ENCODE data around the gene GRAMD1A. TPM values are rescaled to one million over a fixed set of nuclear protein-coding genes. Genes with fewer than 3 reads are reported as not detected.
A peak's percentile ranks its signal among the peaks of the same experiment; 100 is the strongest.

The GRAMD1A gene
- total and polyA plus RNA-seq, 9 of the 15 experiments (the other 6 are each of a cell fraction or from before 2014, with no cell fraction given), result 1.4 to 63.8 (median 38.5) TPM

DNA sequence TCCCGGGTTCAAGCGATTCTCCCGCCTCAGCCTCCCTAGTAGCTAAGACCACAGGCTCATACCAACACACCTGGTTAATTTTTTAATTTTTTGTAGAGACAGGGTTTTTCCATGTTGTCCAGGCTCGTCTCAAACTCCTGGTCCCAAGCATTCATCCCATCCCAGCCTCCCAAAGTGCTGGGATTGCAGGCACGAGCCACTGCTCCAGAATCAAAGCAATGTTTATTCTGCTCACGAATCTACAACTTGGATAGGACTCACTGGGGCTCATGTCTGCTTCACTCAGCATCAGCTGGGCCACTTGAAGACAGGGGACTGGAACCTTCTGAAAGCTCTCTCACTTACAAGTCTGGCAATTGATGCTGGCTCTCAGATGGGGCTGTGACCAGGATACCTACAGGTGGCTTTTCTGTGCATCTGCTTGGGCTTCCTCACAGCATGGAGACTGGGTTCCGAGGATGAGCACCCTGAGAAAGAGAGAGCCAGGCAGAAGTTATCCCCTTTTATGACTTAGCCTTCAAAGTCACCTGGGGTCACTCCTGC, 27.9 kb upstream of the GRAMD1A start (continued):
- TF ChIP-seq SMAD3 (CRISPR knock-in tag; conservative IDR thresholded peaks at IDR 0.05), result no peak
- TF ChIP-seq ATF1 (CRISPR knock-in tag; IDR thresholded peaks at IDR 0.05), result no peak
- no peak for TF ChIP-seq ATF1 (tag; IDR thresholded peaks at IDR 0.05)
- no peak for TF ChIP-seq FOXJ2 (tag; IDR thresholded peaks at IDR 0.05)
- no peak for TF ChIP-seq GATAD2B (IDR thresholded peaks at IDR 0.05; ENCODE audit: borderline replicate concordance)
- no peak for TF ChIP-seq SREBF1 (IDR thresholded peaks at IDR 0.05; ENCODE audit: borderline replicate concordance, low read depth, low read length)
- TF ChIP-seq, protein P1, sequence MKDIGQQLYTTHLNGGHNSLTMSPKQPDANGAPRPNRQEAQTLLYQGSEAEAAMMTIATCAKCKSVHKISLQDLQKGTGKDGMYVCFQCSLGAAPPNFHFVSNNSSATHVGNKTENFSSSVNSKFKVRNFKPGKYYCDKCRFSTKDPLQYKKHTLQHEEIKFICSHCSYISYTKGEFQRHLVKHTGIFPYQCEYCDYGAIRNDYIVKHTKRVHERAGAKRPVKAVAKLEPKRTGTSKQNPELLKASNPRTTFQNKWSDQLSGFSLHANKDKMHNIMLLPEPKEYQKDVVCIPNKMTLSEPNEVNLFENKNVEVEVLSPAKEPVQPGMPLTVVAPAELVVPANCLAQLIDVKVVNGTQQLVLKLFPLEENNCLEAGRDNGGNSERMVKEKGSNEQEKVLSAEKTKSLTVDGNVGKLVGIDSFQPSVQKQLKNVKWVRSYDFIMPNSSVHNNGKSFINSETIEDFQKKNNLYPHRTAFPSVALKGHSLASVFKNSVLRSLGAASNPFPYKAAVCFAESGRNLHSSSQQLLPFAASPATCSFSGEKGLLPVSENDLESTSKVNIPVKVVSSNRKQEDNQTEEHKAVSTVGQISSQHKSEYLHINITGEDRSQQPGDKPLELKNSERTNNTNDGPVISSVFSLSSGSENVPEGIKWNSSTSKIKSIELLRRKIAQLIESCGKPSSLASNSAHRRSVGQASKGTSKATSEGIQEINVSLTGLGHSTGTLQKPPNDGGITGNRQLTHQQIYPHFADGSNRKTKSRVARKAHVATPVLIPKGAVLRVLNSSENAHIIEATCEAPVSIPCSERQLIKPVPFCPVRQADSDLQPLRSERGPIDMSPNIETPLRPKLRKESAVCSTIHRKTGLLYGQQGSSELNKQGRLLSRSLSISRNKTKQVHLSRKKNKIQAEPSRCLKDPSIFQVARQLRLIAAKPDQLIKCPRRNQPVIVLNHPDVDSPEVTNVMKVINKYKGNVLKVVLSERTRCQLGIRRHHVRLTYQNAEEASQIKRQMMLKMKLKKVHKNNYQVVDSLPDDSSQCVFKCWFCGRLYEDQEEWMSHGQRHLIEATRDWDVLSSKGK (CRISPR knock-in tag; IDR thresholded peaks at IDR 0.05), result no peak

DNA sequence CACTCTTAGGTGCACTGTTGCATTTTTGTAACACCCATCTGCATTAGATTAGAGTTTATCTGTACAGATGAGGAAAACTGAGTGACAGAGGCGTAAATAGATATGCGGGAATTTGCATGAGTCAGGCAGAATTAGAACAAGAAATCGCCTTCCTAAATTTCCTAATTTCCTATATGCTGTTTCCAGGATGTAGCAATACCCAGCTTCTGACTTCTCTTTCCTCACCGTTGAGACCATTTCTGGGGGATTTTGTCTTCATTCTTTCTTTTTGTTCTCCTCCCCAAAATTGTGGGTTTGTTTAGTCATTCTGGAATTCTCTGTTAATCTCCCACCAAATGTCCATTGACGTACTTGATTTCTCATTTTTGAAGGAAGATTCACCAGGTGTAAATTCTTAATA, 25.5 kb upstream of the GRAMD1A start:
- WGBS (ENCODE audit: insufficient coverage, low coverage, missing lambda C conversion rate), result 21% methylated on average over 5 of the region's 5 CpGs
- Histone ChIP-seq H3K9me3 (replicated peaks; ENCODE audit: control insufficient read depth, insufficient read depth, low read depth, low read length) (peaks cover 20% of the 10 kb centered on the region), H3K36me3 (ENCODE audit: control insufficient read depth, insufficient read depth, low read length) (no peaks in the 10 kb centered on the region), H3K27me3 (ENCODE audit: control insufficient read depth in 2 of 2, insufficient read depth in 2 of 2, low read length in 2 of 2) (no peaks in the 10 kb centered on the region), H3K4me3 (no peak overlapping the region), H3K79me2 (ENCODE audit: control insufficient read depth, insufficient read depth, low read length) (no peaks in the 10 kb centered on the region), H3K4me2 (ENCODE audit: insufficient read depth, low read length) (no peak overlapping the region), H3K9me1 (ENCODE audit: control insufficient read depth, insufficient read depth, low read length) (no peaks in the 10 kb centered on the region), H3K4me1 (replicated peaks in 1 of 2; ENCODE audit: control insufficient read depth in 2 of 2, insufficient read depth in 2 of 2, low read length in 2 of 2) (peaks cover 17 to 23% of the 10 kb centered on the region in 2 experiments; a peak in 3 of 5 replicates), H3K27ac (ENCODE audit: extremely low read depth, low read depth, low read length) (no peak overlapping the region), H4K20me1 (replicated peaks; ENCODE audit: control insufficient read depth, insufficient read depth, low read length) (no peaks in the 10 kb centered on the region), H2AFZ (ENCODE audit: low read depth, low read length) (peak overlapping the region; percentile 44; the same call in 1 of the 2 replicates), H3K9ac (ENCODE audit: insufficient read depth in 1 of 2, low read depth in 2 of 2, low read length in 2 of 2) (no peak overlapping the region)
- intact Hi-C loops (cut with micrococcal nuclease) (loop anchor here (5.0 kb wide), 2 partner anchors 132 to 163 kb away; partner anchors contain the start of genes FXYD1 and LGI4), in situ Hi-C loops (cut with MboI) (no loop called here)
- DNase-seq (ENCODE audit: extremely low read depth in 1 of 4, low spot score in 3 of 4) (no peak), FAIRE-seq (no peak), ATAC-seq (no peak)
- no TSS peak for BruUV-seq (replicated peaks)
- TF ChIP-seq C11orf30 (IDR thresholded peaks at IDR 0.05; ENCODE audit: low read depth), result 0 out of 2 replicates have a peak, but pooled peaks have one; percentile 6
- peak; percentile 7; the same call in 1 of the 2 replicates for TF ChIP-seq CBFA2T3 (IDR thresholded peaks at IDR 0.05)
- TF ChIP-seq, protein P2, sequence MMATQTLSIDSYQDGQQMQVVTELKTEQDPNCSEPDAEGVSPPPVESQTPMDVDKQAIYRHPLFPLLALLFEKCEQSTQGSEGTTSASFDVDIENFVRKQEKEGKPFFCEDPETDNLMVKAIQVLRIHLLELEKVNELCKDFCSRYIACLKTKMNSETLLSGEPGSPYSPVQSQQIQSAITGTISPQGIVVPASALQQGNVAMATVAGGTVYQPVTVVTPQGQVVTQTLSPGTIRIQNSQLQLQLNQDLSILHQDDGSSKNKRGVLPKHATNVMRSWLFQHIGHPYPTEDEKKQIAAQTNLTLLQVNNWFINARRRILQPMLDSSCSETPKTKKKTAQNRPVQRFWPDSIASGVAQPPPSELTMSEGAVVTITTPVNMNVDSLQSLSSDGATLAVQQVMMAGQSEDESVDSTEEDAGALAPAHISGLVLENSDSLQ (IDR thresholded peaks at IDR 0.05), result peak; percentile 22; the same call in 1 of the 2 replicates
- no peak for TF ChIP-seq ZNF589 (CRISPR knock-in tag; IDR thresholded peaks at IDR 0.05; ENCODE audit: low read depth)
- ChIA-PET POLR2A (interaction anchor here (0.6 to 0.7 kb wide), 3 partner anchors 80 to 829 kb away, joined by 3 read pairs; no protein-coding TSS in a partner anchor), CTCF (ENCODE audit: low intra/inter-chr PET ratio) (interaction anchor here (3.0 kb wide), 1 partner anchor 38 kb away, joined by 28 read pairs; no protein-coding TSS in a partner anchor)
